Left ventricle myocardium superior (tissue), 1 donor: ENCODE results near the gene UGT1A4. TPM values are rescaled to one million over a fixed set of nuclear protein-coding genes. Genes with fewer than 3 reads are reported as not detected.
"Not testable (repeated sequence)": the region's sequence is repeated elsewhere in the genome, so short reads cannot be mapped to it uniquely, and the experiment has no call there.

Source experiments
- ATAC-seq: fragments of 200-7000 bp; cut with Tn5 transposase; one replicate; pipeline ENCODE4 v1.9.1; 2020; ENCODE audit warnings: mild to moderate bottlenecking, moderate library complexity
- DNase-seq: peaks from one replicate; pipeline ENCODE4 v3.0.0-alpha.2; 2020
- intact Hi-C: fragments of 100-400 bp; cut with micrococcal nuclease; formaldehyde crosslinking; loops from one replicate; pipeline ENCODE4 v1.11.0; 2022
- total RNA-seq: library from RNA; stranded (reverse); fragmentation: NEBNext Ultra II Directional; extraction: Animal tissue kit (Norgen Biotek cat#: 25700); gene quantifications from one replicate; pipeline ENCODE4 v1.2.1, GENCODE V29; 2021
- donor health status: DM: no; HTN: yes; CAD: no; lungs with severe emphysema.

The UGT1A4 gene
- total RNA-seq, 1 donor from 2014 or later = not detected

GRCh38 chr2:233745073-233745755 lies 26.7 kb downstream of the UGT1A4 start:
- intact Hi-C loops = no loop called here

GRCh38 chr2:233745838-233746237 lies 27.3 kb downstream of the UGT1A4 start:
- DNase-seq, intact Hi-C loops, ATAC-seq: not testable (repeated sequence)

More at GRCh38 chr2:233745073-233745755, 26.7 kb downstream of the UGT1A4 start:
- DNase-seq = no peak
- ATAC-seq = no peak

GRCh38 chr2:233746475-233747282 lies 28.1 kb downstream of the UGT1A4 start:
- intact Hi-C loops = no loop called here
- no peak for DNase-seq
- no peak for ATAC-seq

- DNase-seq (no peak), ATAC-seq (no peak)
- intact Hi-C loops = no loop called here
These were observed 28.7 kb downstream of the UGT1A4 start for GRCh38 chr2:233747283-233747544.

GRCh38 chr2:233750689-233751088 lies 32.2 kb downstream of the UGT1A4 start:
- intact Hi-C loops, DNase-seq, ATAC-seq: not testable (repeated sequence)

GRCh38 chr2:233751212-233752009 lies 32.9 kb downstream of the UGT1A4 start:
- ATAC-seq = not testable (repeated sequence)

GRCh38 chr2:233754872-233755611 lies 36.5 kb downstream of the UGT1A4 start:
- no peak for ATAC-seq
- intact Hi-C loops = no loop called here

More at GRCh38 chr2:233751212-233752009, 32.9 kb downstream of the UGT1A4 start:
- DNase-seq, intact Hi-C loops: not testable (repeated sequence)

GRCh38 chr2:233756429-233757081 lies 38.0 kb downstream of the UGT1A4 start:
- intact Hi-C loops = no loop called here
- ATAC-seq (no peak), DNase-seq (no peak)

More at GRCh38 chr2:233754872-233755611, 36.5 kb downstream of the UGT1A4 start:
- DNase-seq = no peak

GRCh38 chr2:233758141-233758540 lies 39.6 kb downstream of the UGT1A4 start:
- intact Hi-C loops = no loop called here
- ATAC-seq (no peak), DNase-seq (no peak)

GRCh38 chr2:233758849-233759248 lies 40.3 kb downstream of the UGT1A4 start:
- intact Hi-C loops = no loop called here
- ATAC-seq (no peak), DNase-seq (no peak)

- DNase-seq = no peak
These were observed 41.5 kb downstream of the UGT1A4 start, which contains the start of gene UGT1A1 for GRCh38 chr2:233760043-233760442. TSS of gene UGT1A1 (plus strand) at chr2:233760270. CDS start at chr2:233760288, 18 bp downstream.

GRCh38 chr2:233761040-233761769 lies 42.7 kb downstream of the UGT1A4 start:
- DNase-seq (no peak), ATAC-seq (no peak)
- intact Hi-C loops = no loop called here

More at GRCh38 chr2:233760043-233760442, 41.5 kb downstream of the UGT1A4 start, which contains the start of gene UGT1A1:
- intact Hi-C loops = no loop called here
- no peak for ATAC-seq

- intact Hi-C loops = no loop called here
- ATAC-seq = no peak
- DNase-seq = no peak
These were observed 45.7 kb downstream of the UGT1A4 start for GRCh38 chr2:233764264-233764663.

GRCh38 chr2:233764761-233765160 lies 46.2 kb downstream of the UGT1A4 start:
- no peak for DNase-seq
- ATAC-seq = no peak
- intact Hi-C loops = no loop called here

- ATAC-seq (no peak), DNase-seq (no peak)
- intact Hi-C loops = no loop called here
These were observed 47.9 kb downstream of the UGT1A4 start for GRCh38 chr2:233766416-233766815.

GRCh38 chr2:233768076-233768475 lies 49.5 kb downstream of the UGT1A4 start:
- intact Hi-C loops = no loop called here
- DNase-seq (no peak), ATAC-seq (no peak)

GRCh38 chr2:233769260-233769659 lies 50.7 kb downstream of the UGT1A4 start:
- ATAC-seq (no peak), DNase-seq (no peak)
- intact Hi-C loops = no loop called here

- no peak for DNase-seq
- ATAC-seq = no peak
- intact Hi-C loops = no loop called here
These were observed 53.6 kb downstream of the UGT1A4 start for GRCh38 chr2:233772153-233772552.
